SK-N-SH treated with all-trans-retinoic acid at 6 μM for 48 hours (cell line): ENCODE data around the gene NTN5.
A peak's percentile ranks its signal among the peaks of the same experiment; 100 is the strongest.

Experiments
- ATAC-seq: fragments of 200-7000 bp; cut with Tn5 transposase; 3 replicates; pipeline ENCODE4 v1.9.1; 2020; ENCODE audit warnings: mild to moderate bottlenecking, moderate library complexity
- ARNTL ChIP-seq: fragments of 450-650 bp; formaldehyde crosslinking; IDR thresholded peaks from 2 replicates; pipeline ENCODE4 v1.5.0; 2020; ENCODE audit warnings: low read depth, mild to moderate bottlenecking, moderate library complexity, borderline replicate concordance
- BACH2 ChIP-seq: fragments of 250-450 bp; sonication (Bioruptor Pico); IDR thresholded peaks from 2 replicates; pipeline ENCODE4 v1.9.0; 2021; ENCODE audit warnings: mild to moderate bottlenecking, borderline replicate concordance
- CSDC2 ChIP-seq: fragments of 250-450 bp; sonication (Bioruptor Pico); IDR thresholded peaks from 2 replicates; pipeline ENCODE4 v1.5.0; 2020; ENCODE audit warnings: mild to moderate bottlenecking, moderate library complexity
- CSRNP3 ChIP-seq: fragments of 250-450 bp; sonication (Bioruptor Pico); IDR thresholded peaks from 2 replicates; pipeline ENCODE4 v1.5.1; 2021; ENCODE audit warnings: mild to moderate bottlenecking, moderate library complexity
- ESRRG ChIP-seq: fragments of 250-450 bp; sonication (Bioruptor Pico); IDR thresholded peaks from 2 replicates; pipeline ENCODE4 v1.6.1; 2021; ENCODE audit warnings: mild to moderate bottlenecking
- GLIS3 ChIP-seq: fragments of 250-450 bp; sonication (Bioruptor Pico); IDR thresholded peaks from 2 replicates; pipeline ENCODE4 v1.5.0; 2020; ENCODE audit warnings: mild to moderate bottlenecking, moderate library complexity
- ISL1 ChIP-seq: fragments of 250-450 bp; sonication (Bioruptor Pico); IDR thresholded peaks from 2 replicates; pipeline ENCODE4 v2.1.2; 2022; ENCODE audit warnings: mild to moderate bottlenecking, moderate library complexity
- OSR1 ChIP-seq: fragments of 250-450 bp; sonication (Bioruptor Pico); IDR thresholded peaks from 2 replicates; pipeline ENCODE4 v1.8.0; 2022; ENCODE audit warnings: moderate library complexity, mild to moderate bottlenecking, inconsistent platforms
- PATZ1 ChIP-seq: fragments of 250-450 bp; sonication (Bioruptor Pico); IDR thresholded peaks from 2 replicates; pipeline ENCODE4 v1.8.0; 2020; ENCODE audit warnings: mild to moderate bottlenecking, moderate library complexity, borderline replicate concordance
- RARB ChIP-seq: fragments of 250-450 bp; sonication (Bioruptor Pico); IDR thresholded peaks from 2 replicates; pipeline ENCODE4 v1.8.0; 2021; ENCODE audit warnings: mild to moderate bottlenecking, moderate library complexity
- SNAI2 ChIP-seq: fragments of 250-450 bp; sonication (Bioruptor Pico); IDR thresholded peaks from 2 replicates; pipeline ENCODE4 v1.5.0; 2020; ENCODE audit warnings: mild to moderate bottlenecking, moderate library complexity
- TCF4 ChIP-seq: fragments of 250-450 bp; sonication (Bioruptor Pico); IDR thresholded peaks from 2 replicates; pipeline ENCODE4 v1.8.0; 2021; ENCODE audit warnings: mild to moderate bottlenecking, moderate library complexity, borderline replicate concordance
- TOX ChIP-seq: fragments of 250-450 bp; sonication (Bioruptor Pico); IDR thresholded peaks from 2 replicates; pipeline ENCODE4 v1.8.0; 2021; ENCODE audit warnings: mild to moderate bottlenecking, moderate library complexity, borderline replicate concordance
- TSHZ2 ChIP-seq: fragments of 250-450 bp; sonication (Bioruptor Pico); IDR thresholded peaks from 2 replicates; pipeline ENCODE4 v1.5.0; 2020; ENCODE audit warnings: mild to moderate bottlenecking, moderate library complexity
- ZC3H10 ChIP-seq: fragments of 250-450 bp; sonication (Bioruptor Pico); IDR thresholded peaks from 2 replicates; pipeline ENCODE4 v1.5.1; 2021; ENCODE audit warnings: mild to moderate bottlenecking, moderate library complexity
- ZFP3 ChIP-seq: fragments of 250-450 bp; sonication (Bioruptor Pico); IDR thresholded peaks from 2 replicates; pipeline ENCODE4 v1.5.0; 2020; ENCODE audit warnings: mild to moderate bottlenecking, moderate library complexity
- ZFP30 ChIP-seq: fragments of 450-650 bp; formaldehyde crosslinking; IDR thresholded peaks from 2 replicates; pipeline ENCODE4 v1.5.0; 2022; ENCODE audit warnings: mild to moderate bottlenecking, moderate library complexity
- ZNF565 ChIP-seq: fragments of 450-650 bp; formaldehyde crosslinking; conservative IDR thresholded peaks from 2 replicates; pipeline ENCODE4 v1.5.0; 2020; ENCODE audit warnings: low read depth, mild to moderate bottlenecking, moderate library complexity
- ZNF70 ChIP-seq: fragments of 450-650 bp; formaldehyde crosslinking; IDR thresholded peaks from 2 replicates; pipeline ENCODE4 v1.5.0; 2020; ENCODE audit warnings: mild to moderate bottlenecking, moderate library complexity
- ZNF8 ChIP-seq: fragments of 450-650 bp; formaldehyde crosslinking; IDR thresholded peaks from 2 replicates; pipeline ENCODE4 v1.5.0; 2020; ENCODE audit warnings: mild to moderate bottlenecking, moderate library complexity
- TF ChIP-seq, protein P1 (sequence below): fragments of 250-450 bp; sonication (Bioruptor Pico); IDR thresholded peaks from 2 replicates; pipeline ENCODE4 v1.5.1; 2020; ENCODE audit warnings: low read depth, mild to moderate bottlenecking, moderate library complexity

NTN5 gene

DNA sequence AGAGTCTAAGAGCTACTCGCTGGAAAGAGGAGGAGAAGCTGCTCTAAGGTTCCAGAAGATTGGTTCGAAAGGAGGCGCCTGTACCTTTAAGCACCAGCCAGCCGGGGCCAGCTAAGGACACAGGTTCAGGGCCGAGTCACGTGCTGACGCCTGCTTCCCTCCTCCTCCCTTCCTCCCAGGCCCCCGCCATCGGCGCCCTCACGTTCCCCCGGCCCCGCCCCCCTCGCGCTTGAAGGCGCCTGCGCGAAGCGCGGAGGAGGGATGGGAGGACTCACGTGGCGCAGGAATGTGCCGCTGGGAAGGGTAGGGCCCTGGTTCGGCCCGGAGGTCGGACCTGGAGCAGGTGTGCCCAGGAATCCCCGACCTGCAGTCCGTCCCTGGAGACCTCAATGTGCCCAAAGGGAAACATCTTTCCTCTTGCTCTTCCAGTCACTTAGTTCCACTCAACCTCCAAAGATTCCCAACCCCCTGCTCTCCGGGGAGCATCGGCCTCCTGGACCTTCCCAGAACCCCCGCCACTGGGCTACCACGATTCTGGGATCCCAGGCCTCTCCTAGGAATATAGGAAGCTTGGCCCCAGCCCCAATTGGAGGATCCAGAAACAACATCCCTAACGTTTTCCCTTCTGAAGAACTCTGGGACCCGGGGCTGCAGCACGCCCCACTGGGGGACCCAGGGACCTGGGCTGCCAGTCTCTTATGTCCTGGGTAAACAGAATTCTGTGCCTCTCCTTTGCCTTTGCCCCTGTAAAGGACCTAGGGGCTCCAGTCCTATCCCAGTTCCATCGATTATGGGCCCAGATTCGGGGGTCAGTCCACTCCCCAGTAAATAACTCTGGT, 38.2 kb downstream of the NTN5 start:
- TF ChIP-seq ZFP3 (CRISPR knock-in tag) (no peak), ARNTL (0 out of 2 replicates have a peak, but pooled peaks have one; percentile 81), CSDC2 (CRISPR knock-in tag) (no peak), CSRNP3 (CRISPR knock-in tag) (0 out of 2 replicates have a peak, but pooled peaks have one; percentile 22)
- TF ChIP-seq, all 23 proteins: peak for 2
- ATAC-seq: peak; percentile 40

DNA sequence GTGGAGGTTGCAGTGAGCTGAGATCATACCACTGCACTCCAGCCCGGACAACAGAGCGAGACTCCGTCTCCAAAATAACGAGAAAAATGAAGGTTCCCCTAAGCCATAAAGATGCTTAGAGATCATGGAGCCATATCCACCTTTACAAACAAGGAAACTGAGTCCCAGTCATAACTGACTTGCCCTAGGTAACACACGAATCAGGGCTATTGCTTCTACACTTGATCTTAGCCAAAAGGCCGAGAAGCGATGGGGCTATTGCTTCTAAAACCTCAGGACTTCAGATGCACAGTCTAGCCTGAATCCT, 38.8 kb downstream of the NTN5 start:
- TF ChIP-seq BACH2 (CRISPR knock-in tag) (no peak), RARB (CRISPR knock-in tag) (no peak), ZC3H10 (CRISPR knock-in tag) (no peak), ZNF8 (no peak), OSR1 (no peak), GLIS3 (CRISPR knock-in tag) (no peak), ARNTL (no peak), SNAI2 (CRISPR knock-in tag) (no peak)
- TF ChIP-seq, protein P1, sequence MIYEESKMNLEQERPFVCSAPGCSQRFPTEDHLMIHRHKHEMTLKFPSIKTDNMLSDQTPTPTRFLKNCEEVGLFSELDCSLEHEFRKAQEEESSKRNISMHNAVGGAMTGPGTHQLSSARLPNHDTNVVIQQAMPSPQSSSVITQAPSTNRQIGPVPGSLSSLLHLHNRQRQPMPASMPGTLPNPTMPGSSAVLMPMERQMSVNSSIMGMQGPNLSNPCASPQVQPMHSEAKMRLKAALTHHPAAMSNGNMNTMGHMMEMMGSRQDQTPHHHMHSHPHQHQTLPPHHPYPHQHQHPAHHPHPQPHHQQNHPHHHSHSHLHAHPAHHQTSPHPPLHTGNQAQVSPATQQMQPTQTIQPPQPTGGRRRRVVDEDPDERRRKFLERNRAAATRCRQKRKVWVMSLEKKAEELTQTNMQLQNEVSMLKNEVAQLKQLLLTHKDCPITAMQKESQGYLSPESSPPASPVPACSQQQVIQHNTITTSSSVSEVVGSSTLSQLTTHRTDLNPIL: no peak

GRCh38 chr19:48633148-48634035, 39.4 kb downstream of the NTN5 start:
- ATAC-seq: no peak
- TF ChIP-seq ZNF565 (CRISPR knock-in tag) (no peak), OSR1 (no peak), TOX (no peak), ZNF8 (no peak), ESRRG (CRISPR knock-in tag) (no peak), ARNTL (no peak), GLIS3 (CRISPR knock-in tag) (no peak), TSHZ2 (CRISPR knock-in tag) (no peak), PATZ1 (no peak), RARB (CRISPR knock-in tag) (no peak), CSDC2 (CRISPR knock-in tag) (no peak), ZC3H10 (CRISPR knock-in tag) (no peak), TCF4 (CRISPR knock-in tag) (no peak), CSRNP3 (CRISPR knock-in tag) (no peak), ZFP30 (CRISPR knock-in tag) (no peak), ZFP3 (CRISPR knock-in tag) (no peak), BACH2 (CRISPR knock-in tag) (no peak), ISL1 (CRISPR knock-in tag) (no peak), ZNF70 (CRISPR knock-in tag) (no peak)

More for the DNA sequence above, 38.8 kb downstream of the NTN5 start:
- no peak for ATAC-seq
